Lower leg skin (tissue), 4 donors: Measurements from ENCODE around the gene UBIAD1. TPM values are rescaled to one million over a fixed set of nuclear protein-coding genes. Genes with fewer than 3 reads are reported as not detected.
"Not testable (repeated sequence)": the region's sequence is repeated elsewhere in the genome, so short reads cannot be mapped to it uniquely, and the experiment has no call there.

Source experiments
- DNase-seq, 2 donors: peaks; one replicate each; pipeline ENCODE4 v3.0.0-alpha.2; 2019; ENCODE audit warnings: low spot score in 2 of 2
- H3K4me3 ChIP-seq: fragments of 200-600 bp; sonication (generic); 2 replicates; pipeline ENCODE4 v1.5.1; 2017; ENCODE audit warnings: mild to moderate bottlenecking, low read depth; ENCODE audit not compliant: poor library complexity, severe bottlenecking
- CTCF ChIP-seq, 3 donors: fragments of 450-650 bp; IDR thresholded peaks; one replicate each; pipeline ENCODE4 v1.5.1; 2016; ENCODE audit warnings: antibody characterized with exemption in 3 of 3, mild to moderate bottlenecking in 3 of 3, moderate library complexity in 2 of 3
- POLR2A ChIP-seq, 2 donors: fragments of 450-650 bp; IDR thresholded peaks; one replicate each; pipeline ENCODE4 v1.6.1; 2016 to 2017; ENCODE audit warnings: antibody characterized with exemption in 2 of 2, mild to moderate bottlenecking in 1 of 2, moderate library complexity in 1 of 2
- WGBS, 2 donors: methylation state at CpG; one replicate each; pipeline ENCODE4 v1.1.5; 2018; 5-methylcytosine and 5-hydroxymethylcytosine counted together
- intact Hi-C: fragments of 100-400 bp; cut with DNase I; formaldehyde crosslinking; loops from one replicate; pipeline ENCODE4 v1.15.0; 2023; ENCODE audit warnings: low total_unique reads
- total RNA-seq, 4 donors: library from RNA; depleted of rRNA; stranded (reverse); fragments of >200 nt; gene quantifications; one replicate each; pipeline ENCODE4 v1.1.0, GENCODE V29; 2016

UBIAD1 gene
- total RNA-seq, 4 donors from 2014 or later: 7.4 to 23.0 (median 14.6) TPM

DNA sequence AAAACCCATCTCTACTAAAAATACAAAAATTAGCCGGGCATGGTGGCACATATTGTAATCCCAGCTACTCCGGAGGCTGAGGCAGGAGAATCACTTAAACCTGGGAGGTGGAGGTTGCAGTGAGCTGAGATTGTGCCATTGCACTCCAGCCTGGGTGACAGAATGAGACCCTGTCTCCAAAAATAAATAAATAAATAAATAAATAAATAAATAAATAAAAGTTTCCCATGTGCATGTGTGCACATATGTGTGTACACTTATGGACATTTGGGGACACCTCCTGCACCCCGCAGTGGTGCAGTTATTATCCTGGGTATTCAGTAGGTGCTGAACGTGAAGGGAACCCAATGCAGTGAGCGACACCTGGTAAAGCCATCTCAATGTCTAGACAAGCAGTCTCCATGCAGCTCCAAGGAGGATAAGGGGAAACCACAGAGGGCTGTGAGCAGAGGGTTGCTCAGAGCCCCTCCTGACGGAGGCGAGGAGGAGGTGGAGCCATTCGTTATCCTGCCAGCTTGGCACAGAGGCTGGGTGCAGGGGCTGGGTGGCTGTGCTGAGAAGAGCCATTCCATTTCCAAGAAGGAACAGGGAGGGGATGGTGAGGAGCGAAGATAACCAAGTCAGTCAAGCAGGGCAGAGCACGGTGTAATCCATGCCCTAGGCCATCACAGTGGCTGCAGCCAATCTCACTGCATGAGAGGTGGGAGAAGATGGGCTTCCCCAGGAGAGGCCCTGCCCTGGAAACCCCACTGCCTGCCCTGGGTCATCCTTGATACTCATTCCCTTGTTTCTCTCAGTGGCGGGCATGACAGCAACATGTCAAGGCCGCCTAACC lies 25.6 kb downstream of the UBIAD1 start:
- H3K4me3 ChIP-seq: no peak overlapping the region
- DNase-seq: no peak
- WGBS, 2 donors: 82 to 88% methylated on average over 12 of the region's 12 CpGs
- intact Hi-C loops: no loop called here
- TF ChIP-seq POLR2A (IDR thresholded peaks at IDR 0.05) (no peak), CTCF (IDR thresholded peaks at IDR 0.05) (no peak)

GRCh38 chr1:11299225-11299574 lies 26.2 kb downstream of the UBIAD1 start:
- intact Hi-C loops: no loop called here
- DNase-seq: no peak
- H3K4me3 ChIP-seq: no peak overlapping the region
- WGBS, 2 donors: 60 to 65% methylated on average over 10 of the region's 10 CpGs
- TF ChIP-seq CTCF (IDR thresholded peaks at IDR 0.05) (no peak), POLR2A (IDR thresholded peaks at IDR 0.05) (no peak)

DNA sequence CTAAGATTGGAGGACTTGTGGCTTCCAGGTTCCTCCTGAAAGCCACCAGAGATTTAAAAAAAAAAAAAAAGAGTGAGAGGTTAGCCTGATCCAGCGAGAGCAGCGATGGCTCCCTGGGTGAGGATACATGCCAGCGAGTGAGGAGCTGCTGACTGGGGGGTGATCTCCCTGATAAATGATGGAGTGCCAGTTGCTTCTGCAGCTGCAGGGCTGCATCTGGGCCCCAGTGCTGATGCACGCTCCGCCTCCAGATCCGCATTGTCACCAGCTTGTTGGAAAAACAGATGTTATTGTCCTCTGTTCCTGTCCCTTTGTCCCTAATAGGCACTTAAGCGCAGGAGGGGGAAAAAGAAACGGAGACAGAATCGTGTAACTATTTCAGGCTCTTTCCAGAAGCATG lies 28.6 kb downstream of the UBIAD1 start:
- intact Hi-C loops: no loop called here
- no peak for DNase-seq
- 47 to 62% methylated on average over 9 of the region's 9 CpGs for WGBS, 2 donors
- no peak overlapping the region for H3K4me3 ChIP-seq
- TF ChIP-seq CTCF (IDR thresholded peaks at IDR 0.05) (no peak), POLR2A (IDR thresholded peaks at IDR 0.05) (no peak)

DNA sequence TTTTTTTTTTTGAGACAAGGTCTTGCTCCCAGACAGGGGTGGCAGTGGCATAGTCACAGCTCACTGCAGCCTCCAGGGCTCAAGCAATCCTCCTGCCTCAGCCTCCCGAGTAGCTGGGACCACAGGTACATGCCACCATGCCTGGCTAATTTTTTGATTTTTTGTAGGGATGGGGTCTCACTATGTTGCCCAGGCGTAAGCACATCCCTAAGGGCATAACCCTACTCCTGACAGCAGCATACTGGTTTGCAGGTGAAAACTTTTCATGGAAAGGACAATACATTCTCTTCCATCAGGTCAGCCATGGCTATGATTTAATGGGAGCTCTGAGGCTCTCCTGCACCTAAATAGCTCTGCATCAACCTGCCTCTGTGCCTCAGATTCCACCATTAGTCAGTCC lies 29.4 kb downstream of the UBIAD1 start:
- no peak for DNase-seq
- 95 to 96% methylated on average over 2 of the region's 2 CpGs for WGBS, 2 donors
- TF ChIP-seq POLR2A (IDR thresholded peaks at IDR 0.05) (no peak), CTCF (IDR thresholded peaks at IDR 0.05) (no peak)
- no peak overlapping the region for H3K4me3 ChIP-seq
- intact Hi-C loops: no loop called here

DNA sequence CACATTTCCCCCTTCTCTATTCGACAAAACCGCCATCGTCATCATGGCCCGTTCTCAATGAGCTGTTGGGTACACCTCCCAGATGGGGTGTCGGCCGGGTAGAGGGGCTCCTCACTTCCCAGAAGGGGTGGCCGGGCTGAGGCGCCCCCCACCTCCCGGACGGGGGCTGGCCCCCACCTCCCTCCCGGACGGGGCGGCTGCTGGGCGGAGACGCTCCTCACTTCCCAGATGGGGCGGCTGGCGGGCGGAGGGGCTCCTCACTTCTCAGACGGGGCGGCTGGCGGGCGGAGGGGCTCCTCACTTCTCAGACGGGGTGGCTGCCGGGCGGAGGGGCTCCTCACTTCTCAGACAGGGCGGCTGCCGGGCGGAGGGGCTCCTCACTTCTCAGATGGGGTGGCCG lies 32.5 kb downstream of the UBIAD1 start:
- H3K4me3 ChIP-seq, intact Hi-C loops, DNase-seq: not testable (repeated sequence)
- WGBS, 2 donors: 89% methylated on average over 23 to 29 of the region's 29 CpGs

DNA sequence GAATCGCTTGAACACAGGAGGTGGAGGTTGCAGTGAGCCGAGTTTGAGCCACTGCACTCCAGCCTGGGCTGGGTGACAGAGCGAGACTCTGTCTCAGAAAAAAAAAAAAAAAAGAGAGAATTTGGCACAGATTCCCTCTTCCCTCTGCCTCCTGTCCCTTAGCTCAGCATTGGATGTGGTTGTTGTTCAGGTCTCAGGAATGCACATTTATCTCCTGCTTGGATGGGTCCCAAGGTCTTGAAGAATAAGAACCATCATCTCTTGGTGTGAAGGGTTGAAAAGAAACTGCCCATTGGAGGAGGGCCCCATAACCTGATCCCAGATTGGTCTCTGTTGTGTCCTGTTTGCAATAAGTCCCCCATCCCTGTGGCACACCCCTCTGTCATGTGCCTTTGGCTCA lies 34.9 kb downstream of the UBIAD1 start:
- WGBS, 2 donors: 79 to 84% methylated on average over 3 of the region's 3 CpGs
- no peak overlapping the region for H3K4me3 ChIP-seq
- TF ChIP-seq POLR2A (IDR thresholded peaks at IDR 0.05) (no peak), CTCF (IDR thresholded peaks at IDR 0.05) (no peak)
- no peak for DNase-seq
- intact Hi-C loops: no loop called here
